HG02973 (cell line): Measurements from ENCODE around the gene CCDC77.

ENCODE experiments used
- ATAC-seq: cut with Tn5 transposase; IDR thresholded peaks from one replicate; pipeline ENCODE4 v1.9.1; 2021; ENCODE audit warnings: moderate library complexity; ENCODE audit not compliant: unreplicated experiment

CCDC77 gene

DNA sequence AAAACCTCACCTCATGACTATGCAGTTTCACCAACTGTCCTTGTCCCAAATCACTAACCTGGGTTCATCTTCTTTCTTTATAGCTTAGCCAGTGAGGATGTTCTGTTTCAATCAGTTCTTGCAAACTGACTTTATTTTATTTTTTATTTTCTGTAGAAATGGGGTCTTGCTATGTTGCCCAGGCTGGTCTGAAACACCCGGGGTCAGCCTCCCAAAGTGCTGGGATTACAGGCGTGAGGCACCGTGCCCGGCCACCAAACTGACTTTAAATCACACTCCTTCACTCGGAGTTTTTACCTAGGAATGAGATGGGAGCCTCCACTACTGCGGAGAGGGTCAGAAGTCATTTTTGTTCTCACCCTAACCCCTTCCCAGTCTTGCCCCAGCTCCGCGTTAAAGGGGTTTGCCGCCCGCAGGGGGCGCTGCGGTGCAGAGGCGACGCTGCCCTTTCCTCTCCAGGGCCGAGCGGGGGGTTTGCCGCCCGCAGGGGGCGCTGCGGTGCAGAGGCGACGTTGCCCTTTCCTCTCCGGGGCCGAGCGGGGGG is 51.3 kb downstream of the CCDC77 start:
- ATAC-seq: no peak

- no peak for ATAC-seq
Measured at GRCh38 chr12:454833-455232, 53.4 kb downstream of the CCDC77 start.

GRCh38 chr12:455821-456220 is 54.4 kb downstream of the CCDC77 start:
- ATAC-seq: no peak

- ATAC-seq: no peak
Measured at GRCh38 chr12:457676-458075, 56.2 kb downstream of the CCDC77 start.

DNA sequence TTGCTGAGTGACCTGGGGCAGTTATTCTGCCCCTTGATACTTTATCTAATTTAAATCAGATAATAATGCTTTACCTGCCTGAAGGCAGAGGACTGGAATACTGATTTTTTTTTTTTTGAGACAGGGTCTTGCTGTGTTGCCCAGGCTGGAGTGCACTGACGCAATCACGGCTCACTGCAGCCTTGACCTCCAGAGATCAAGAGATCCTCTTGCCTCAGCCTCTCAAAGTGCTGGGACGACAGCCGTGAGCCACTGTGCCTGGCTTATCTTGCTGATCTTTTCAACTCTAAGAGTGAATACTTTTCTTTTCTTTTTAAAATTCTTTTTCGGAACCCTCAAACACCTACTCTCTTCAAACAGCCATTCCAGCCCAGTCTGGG is 57.6 kb downstream of the CCDC77 start:
- ATAC-seq: no peak

GRCh38 chr12:459430-460258 is 58.2 kb downstream of the CCDC77 start, which contains the start of gene B4GALNT3:
B4GALNT3 (plus strand) TSS chr12:459939; CDS start chr12:460377, 438 bp downstream.
- ATAC-seq: no peak

GRCh38 chr12:460261-461230 is 59.1 kb downstream of the CCDC77 start:
- no peak for ATAC-seq

GRCh38 chr12:461425-461824 is 60.0 kb downstream of the CCDC77 start:
- ATAC-seq: no peak

DNA sequence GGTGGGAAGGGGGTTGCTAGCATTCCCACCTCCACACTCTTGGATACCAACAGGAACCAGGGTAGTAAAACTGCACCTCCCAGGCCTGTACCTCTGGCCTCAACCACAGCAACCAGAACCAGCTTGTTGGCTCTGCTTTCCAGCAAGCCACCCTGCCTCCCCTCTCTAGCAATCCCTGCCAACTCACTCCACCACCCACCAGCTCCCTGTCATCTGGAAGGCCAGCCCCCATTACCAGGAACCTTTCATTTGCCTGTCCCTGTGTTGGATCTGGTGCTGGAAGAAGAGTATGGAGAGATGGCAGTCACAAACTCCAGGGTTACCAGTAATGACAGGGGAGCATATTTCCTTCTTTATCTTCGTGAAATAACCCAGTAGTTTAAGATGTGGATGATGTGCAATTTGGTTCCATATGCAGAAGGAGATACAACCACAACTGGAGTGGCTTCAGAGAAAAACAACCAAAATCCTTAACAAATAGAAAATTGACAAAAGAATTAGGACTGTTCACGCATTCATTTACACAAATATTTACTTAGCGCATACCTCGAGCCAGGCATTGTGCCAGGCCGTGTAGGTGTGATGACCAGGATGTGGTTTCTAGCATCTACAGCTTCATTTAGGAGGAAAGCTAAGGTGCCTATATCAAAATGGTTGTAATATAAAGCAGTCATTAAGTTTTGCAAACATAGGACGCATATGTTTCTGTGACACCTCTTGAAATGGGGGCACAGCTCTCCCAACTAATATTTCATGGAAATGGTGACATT is 61.7 kb downstream of the CCDC77 start:
- no peak for ATAC-seq

DNA sequence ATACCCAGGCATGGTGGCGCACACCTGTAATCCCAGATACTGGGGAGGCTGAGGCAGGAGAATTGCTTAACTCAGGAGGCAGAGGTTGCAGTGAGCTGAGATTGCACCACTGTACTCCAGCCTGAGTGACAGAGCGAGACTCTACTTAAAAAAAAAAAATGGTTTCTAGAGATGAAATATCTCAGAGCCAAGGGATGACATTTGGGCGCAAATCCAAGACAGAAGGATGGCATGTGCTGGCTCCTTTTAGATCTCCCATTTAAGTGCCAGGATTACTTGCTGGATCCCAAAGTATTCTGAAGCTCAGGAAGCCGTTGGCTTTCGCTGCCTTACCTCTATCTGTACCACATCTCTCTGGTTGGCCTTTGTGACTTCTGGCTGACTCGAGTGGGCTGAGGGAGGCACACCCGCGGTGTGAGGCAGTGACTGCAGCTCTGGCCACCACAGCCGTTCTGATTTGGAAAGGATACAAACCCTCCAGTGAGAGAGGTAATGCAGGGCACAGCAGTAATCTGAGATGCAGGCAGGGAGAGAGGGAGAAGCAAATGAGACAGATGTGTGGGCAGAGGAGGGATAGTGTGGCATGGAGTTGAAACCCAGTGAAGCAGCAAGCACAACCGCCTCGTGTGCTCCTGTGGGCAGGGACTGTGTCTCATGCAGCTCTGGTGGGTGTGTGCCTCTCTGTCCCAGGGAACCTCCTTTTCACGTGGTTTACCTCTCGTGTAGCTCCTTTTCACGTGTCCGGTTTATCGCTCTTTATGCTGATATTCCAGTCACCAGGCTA is 63.2 kb downstream of the CCDC77 start:
- no peak for ATAC-seq

- ATAC-seq: no peak
Measured at GRCh38 chr12:466039-466438, 64.6 kb downstream of the CCDC77 start.

DNA sequence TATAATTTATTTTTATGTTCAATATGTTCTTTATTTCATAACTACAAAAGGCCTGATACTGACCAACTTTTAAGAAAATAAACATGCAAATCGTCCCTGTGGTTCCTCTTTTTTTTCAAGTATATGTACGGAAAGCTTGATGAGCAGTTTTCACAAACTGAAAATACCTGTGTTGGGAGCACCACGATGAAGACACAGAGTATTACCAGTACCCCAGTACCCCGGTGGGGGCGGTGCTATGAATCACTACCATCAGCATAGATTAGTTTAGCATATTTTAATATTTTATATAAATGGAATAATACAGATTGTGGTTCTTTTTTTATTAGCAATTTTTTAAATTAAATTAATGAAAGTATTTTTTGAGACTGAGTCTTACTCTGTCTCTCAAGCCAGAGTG is 65.3 kb downstream of the CCDC77 start:
- ATAC-seq: no peak

GRCh38 chr12:467591-467990 is 66.1 kb downstream of the CCDC77 start:
- no peak for ATAC-seq

DNA sequence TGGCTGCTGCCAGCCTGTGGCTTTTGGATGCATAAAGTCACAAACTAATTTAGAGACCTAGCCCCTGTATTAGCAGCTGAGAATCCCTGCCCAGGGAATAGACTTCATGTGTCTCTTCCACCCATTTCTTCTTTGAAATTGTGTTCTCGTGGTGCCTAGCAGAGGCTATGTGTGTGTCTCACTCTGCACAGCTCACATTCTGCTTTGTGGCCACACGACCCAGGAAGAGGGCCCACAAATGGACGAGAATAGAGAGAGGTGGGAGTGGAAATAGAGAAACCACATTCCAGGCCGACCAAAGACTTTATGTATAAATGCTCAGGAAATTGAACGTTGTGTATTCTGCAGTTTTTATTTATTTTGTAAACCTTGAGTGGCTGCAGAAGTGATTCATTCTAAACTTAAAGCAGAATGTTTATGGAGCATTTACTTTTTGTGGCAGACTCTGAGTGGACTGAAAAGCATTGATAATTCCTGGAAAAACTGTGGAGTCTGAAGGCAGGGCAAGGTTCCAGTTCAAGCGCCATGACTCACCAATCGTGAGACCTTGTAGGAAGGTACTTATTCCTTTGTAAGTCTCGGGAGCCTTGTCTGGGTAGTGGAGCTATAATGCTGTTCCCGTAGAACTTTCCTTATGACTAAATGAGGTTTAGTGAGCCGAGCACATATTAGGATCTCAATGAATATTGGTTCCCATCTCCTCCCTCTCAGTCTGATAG is 67.4 kb downstream of the CCDC77 start:
- ATAC-seq: no peak

GRCh38 chr12:470133-470532 is 68.7 kb downstream of the CCDC77 start:
- ATAC-seq: no peak

GRCh38 chr12:473198-473597 is 71.8 kb downstream of the CCDC77 start:
- no peak for ATAC-seq

- no peak for ATAC-seq
Measured at GRCh38 chr12:473863-474577, 72.6 kb downstream of the CCDC77 start.

- ATAC-seq: no peak
Measured at GRCh38 chr12:475286-475685, 73.8 kb downstream of the CCDC77 start.

DNA sequence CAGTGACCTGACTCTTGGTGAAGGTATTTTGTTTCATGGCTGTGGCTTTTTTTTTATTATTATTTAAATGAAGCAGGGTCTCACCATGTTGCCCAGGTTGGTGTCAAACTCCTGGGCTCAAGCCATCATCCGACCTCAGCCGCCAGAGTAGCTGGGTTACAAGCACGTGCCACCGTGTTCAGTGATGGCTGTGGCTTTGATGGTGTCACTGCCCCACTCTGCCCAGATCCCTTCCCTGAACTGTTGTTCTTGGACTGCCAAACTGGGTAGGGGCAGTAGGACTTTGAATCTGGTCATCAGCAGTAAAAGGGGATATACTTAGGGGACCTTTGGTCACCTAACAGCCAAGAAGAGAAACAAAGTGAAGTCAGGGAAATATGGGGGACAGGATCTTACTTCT is 77.7 kb downstream of the CCDC77 start:
- no peak for ATAC-seq
